ENCODE measurements around the gene MX1.

Gene MX1

DNA sequence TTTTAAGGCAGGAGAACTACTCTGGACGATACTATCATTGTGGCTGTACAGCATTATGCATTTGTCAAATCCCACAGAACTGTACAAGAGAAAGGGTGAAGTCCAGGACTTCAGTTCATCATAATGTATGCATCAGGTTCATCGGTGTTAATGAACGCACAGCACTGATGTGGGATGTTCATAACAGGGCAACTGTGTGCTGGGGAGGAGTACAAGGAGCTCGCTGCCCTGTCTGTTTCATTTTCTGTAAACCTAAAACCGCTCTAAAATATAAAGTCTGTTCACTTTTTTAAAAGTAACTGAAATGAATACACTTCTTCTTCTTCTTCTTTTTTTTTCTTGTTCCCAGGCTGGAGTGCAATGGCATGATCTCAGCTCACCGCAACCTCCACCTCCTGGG is 56.9 kb downstream of the MX1 start:
- no peak for FAIRE-seq
- no peak for DNase-seq (ENCODE audit: insufficient read length, low spot score)
- TF ChIP-seq, protein P1, sequence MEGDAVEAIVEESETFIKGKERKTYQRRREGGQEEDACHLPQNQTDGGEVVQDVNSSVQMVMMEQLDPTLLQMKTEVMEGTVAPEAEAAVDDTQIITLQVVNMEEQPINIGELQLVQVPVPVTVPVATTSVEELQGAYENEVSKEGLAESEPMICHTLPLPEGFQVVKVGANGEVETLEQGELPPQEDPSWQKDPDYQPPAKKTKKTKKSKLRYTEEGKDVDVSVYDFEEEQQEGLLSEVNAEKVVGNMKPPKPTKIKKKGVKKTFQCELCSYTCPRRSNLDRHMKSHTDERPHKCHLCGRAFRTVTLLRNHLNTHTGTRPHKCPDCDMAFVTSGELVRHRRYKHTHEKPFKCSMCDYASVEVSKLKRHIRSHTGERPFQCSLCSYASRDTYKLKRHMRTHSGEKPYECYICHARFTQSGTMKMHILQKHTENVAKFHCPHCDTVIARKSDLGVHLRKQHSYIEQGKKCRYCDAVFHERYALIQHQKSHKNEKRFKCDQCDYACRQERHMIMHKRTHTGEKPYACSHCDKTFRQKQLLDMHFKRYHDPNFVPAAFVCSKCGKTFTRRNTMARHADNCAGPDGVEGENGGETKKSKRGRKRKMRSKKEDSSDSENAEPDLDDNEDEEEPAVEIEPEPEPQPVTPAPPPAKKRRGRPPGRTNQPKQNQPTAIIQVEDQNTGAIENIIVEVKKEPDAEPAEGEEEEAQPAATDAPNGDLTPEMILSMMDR (IDR thresholded peaks at IDR 0.05; ENCODE audit: insufficient read depth, missing control alignments): no peak

DNA sequence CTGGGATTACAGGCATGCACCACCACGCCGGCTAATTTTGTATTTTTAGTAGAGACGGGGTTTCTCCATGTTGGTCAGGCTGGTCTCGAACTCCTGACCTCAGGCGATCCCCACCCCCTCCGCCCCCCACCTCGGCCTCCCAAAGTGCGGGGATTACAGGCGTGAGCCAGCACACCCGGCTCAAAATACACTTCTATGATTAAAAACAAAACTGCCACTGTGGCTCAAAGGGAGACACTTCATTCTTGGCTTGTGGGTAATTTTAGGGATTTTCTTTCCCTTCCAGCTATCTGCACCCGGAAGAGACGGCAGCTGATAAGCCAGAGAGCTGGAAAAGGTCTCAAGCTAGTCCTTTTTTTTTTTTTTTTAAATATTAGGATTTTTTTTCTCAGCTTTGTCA is 57.4 kb downstream of the MX1 start:
- no peak for FAIRE-seq
- no peak for DNase-seq (ENCODE audit: insufficient read length, low spot score)

DNA sequence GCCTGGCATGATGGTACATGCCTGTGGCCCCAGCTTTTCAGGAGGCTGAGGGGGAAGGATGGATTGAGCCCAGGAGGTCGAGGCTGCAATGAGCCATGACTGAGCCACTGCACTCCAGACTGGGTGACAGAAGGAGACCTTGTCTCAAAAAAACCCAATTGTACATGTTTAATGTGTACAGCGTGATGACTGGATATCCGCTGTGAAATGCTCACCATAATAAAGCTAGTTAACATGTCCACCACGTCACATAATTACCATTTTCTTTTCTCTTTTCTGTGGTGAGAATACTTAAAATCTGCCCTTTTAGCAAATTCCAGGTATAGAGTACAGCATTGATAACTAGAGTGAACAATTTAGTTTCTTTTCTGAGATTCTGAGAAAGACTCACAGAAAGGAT is 57.9 kb downstream of the MX1 start:
- no peak for FAIRE-seq
- no peak for DNase-seq (ENCODE audit: insufficient read length, low spot score)
- TF ChIP-seq, protein P1 (IDR thresholded peaks at IDR 0.05; ENCODE audit: insufficient read depth, missing control alignments): no peak

More for the DNA sequence above, 57.4 kb downstream of the MX1 start:
- TF ChIP-seq, protein P1 (IDR thresholded peaks at IDR 0.05; ENCODE audit: insufficient read depth, missing control alignments): no peak

DNA sequence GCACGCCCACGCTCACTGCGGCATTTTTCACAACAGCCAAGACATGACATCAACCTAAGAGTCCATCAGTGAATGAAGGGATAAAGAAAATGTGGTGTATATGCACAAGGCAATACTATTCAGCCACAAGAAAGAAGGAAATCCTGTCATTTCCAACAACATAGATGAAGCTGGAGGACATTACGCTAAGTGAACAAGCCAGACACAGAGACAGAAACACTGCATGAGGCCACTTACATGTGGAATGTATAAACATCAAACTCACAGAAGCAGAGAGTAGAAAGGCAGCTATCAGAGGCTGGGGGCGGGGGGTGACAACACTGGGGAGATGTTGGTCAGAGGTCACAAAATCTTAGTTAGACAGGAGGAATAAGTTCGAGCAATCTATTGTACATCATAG is 61.0 kb downstream of the MX1 start:
- DNase-seq (ENCODE audit: insufficient read length, low spot score) (no peak), FAIRE-seq (no peak)
- TF ChIP-seq, protein P1 (IDR thresholded peaks at IDR 0.05; ENCODE audit: insufficient read depth, missing control alignments): no peak

DNA sequence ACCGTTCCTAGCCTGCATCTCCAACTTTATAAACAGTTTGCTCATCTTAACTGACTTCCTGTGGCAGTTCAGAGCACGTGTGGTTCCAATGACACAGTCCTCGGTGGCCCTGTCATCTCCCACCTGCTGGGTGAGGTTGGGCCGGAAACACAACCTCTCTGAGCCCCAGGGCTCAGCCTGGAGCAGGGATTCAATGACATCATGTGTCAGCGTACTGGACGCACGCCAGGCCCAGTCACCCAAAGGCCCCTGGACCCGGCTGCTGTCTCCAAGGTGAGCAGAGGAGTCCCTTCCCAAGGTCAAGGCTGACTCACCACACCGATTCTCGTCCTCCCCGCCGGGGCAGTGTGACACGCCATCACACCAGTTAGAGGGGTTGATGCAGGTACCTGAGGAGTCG is 62.0 kb downstream of the MX1 start:
- no peak for FAIRE-seq
- DNase-seq (ENCODE audit: insufficient read length, low spot score): no peak
- TF ChIP-seq, protein P1 (IDR thresholded peaks at IDR 0.05; ENCODE audit: insufficient read depth, missing control alignments): no peak

DNA sequence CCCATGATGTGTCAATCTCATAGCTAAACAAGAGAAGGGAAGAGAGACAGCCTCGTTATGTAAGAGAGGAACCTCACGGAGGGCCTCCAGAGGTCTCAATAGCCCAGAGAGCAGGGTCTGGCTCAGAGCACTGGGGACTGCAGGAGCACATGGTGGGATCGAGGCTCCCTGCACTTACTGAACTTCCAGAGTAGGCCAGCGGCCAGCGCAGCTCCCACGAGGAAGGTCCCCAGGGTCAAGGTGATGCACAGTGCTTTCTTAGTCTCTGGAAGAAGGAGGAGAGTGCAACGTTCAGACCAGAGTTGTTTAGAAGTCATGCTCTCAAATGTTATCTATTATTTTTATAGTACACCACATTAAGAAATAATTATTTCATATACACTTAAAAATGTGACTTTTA is 63.3 kb downstream of the MX1 start:
- FAIRE-seq (no peak), DNase-seq (ENCODE audit: insufficient read length, low spot score) (no peak)
- TF ChIP-seq, protein P1 (IDR thresholded peaks at IDR 0.05; ENCODE audit: insufficient read depth, missing control alignments): no peak

DNA sequence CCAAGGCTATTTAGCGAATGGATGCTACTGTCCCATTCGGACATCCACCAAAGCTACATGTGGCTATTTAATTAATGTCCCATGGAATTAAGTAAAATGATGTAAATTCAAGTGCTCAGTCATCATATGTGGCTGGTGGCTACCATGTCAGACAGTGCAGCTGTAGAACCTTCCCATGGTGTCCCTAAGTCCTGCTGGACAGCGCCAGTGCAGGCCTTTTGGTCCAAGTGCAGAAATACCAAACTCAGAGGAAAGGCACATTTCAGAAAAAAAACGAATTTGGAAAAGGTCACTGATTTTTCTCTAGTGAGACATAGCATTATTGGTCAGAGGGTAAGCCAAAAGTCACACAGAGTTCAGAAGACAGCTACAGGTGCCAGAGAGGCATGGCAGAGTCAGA is 64.3 kb downstream of the MX1 start:
- TF ChIP-seq, protein P1 (IDR thresholded peaks at IDR 0.05; ENCODE audit: insufficient read depth, missing control alignments): no peak
- DNase-seq (ENCODE audit: insufficient read length, low spot score) (no peak), FAIRE-seq (no peak)
